IPS-18a (cell line): Measurements from ENCODE around the gene SETD3.

Source experiments
- H3K27ac ChIP-seq: one replicate; pipeline ENCODE4 v1.5.1; 2013; ENCODE audit warnings: low read length
- H3K27me3 ChIP-seq: one replicate; pipeline ENCODE4 v1.6.1; 2013; ENCODE audit warnings: mild to moderate bottlenecking, low read length; ENCODE audit not compliant: control insufficient read depth, insufficient read depth
- H3K36me3 ChIP-seq: one replicate; pipeline ENCODE4 v1.6.1; 2013; ENCODE audit warnings: low read depth, low read length; ENCODE audit not compliant: control insufficient read depth
- H3K4me1 ChIP-seq: one replicate; pipeline ENCODE4 v1.6.1; 2013; ENCODE audit warnings: low read depth, low read length; ENCODE audit not compliant: control insufficient read depth
- H3K4me3 ChIP-seq: one replicate; pipeline ENCODE4 v1.5.1; 2013; ENCODE audit warnings: low read length
- H3K9ac ChIP-seq: one replicate; pipeline ENCODE4 v1.6.1; 2013; ENCODE audit warnings: mild to moderate bottlenecking, low read length, moderate library complexity
- H3K9me3 ChIP-seq: one replicate; pipeline ENCODE4 v1.6.1; 2013; ENCODE audit warnings: low read depth, low read length; ENCODE audit not compliant: control insufficient read depth

The SETD3 gene

DNA sequence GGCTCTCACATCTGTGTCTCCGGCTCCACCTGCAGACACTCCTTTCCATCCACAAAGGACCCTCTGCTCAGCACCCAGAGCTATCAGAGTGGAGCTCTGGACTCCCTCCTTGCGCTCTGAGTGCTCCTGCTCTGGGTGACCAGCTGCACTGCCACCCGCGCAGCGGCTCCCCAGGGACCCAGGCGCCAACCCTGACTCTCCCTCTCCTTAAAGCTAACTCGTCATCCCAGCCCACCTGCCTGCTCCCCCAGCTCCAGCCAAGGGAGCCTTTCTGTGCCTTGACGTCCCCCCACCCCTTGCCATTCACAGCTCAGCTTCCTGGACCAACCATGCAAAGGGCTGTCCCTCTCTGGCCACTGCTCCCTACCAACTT is 99.0 kb downstream of the SETD3 start:
- H3K36me3 ChIP-seq = no peaks in the 10 kb centered on the region
- H3K27me3 ChIP-seq = no peaks in the 10 kb centered on the region
- peaks cover 9% of the 10 kb centered on the region for H3K4me1 ChIP-seq
- no peak overlapping the region for H3K9ac ChIP-seq
- no peak overlapping the region for H3K27ac ChIP-seq
- no peaks in the 10 kb centered on the region for H3K9me3 ChIP-seq
- H3K4me3 ChIP-seq = no peak overlapping the region

- Histone ChIP-seq H3K27ac (no peak overlapping the region), H3K9me3 (no peaks in the 10 kb centered on the region), H3K27me3 (no peaks in the 10 kb centered on the region), H3K36me3 (no peaks in the 10 kb centered on the region), H3K4me1 (peaks cover 9% of the 10 kb centered on the region), H3K4me3 (no peak overlapping the region), H3K9ac (no peak overlapping the region)
These were observed 99.5 kb downstream of the SETD3 start for GRCh38 chr14:99380991-99381687.

DNA sequence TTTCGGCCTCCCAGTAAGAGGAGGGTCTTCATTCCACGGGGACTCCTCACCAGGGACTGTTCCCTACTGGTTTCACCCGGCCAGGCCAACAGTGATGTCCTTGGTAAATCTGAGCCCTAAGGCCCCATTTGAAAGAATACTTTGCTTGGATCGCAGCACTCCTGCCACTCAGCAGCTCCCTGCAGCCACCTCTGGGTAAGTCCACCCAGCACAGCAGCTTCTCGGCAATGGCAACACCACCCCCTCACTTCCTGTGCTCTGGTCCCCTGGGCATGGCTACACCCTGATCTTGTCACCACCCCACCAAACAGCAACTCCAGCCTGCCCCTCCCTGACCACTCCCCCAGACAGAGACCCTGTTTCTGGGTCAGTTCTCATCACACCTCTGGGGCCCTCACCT is 100.3 kb downstream of the SETD3 start:
- Histone ChIP-seq H3K36me3 (no peaks in the 10 kb centered on the region), H3K9ac (no peak overlapping the region), H3K9me3 (no peaks in the 10 kb centered on the region), H3K4me3 (no peak overlapping the region), H3K27me3 (no peaks in the 10 kb centered on the region), H3K27ac (no peak overlapping the region), H3K4me1 (peaks cover 9% of the 10 kb centered on the region)

GRCh38 chr14:99378782-99379214 is 101.9 kb downstream of the SETD3 start:
- H3K36me3 ChIP-seq = no peaks in the 10 kb centered on the region
- H3K9me3 ChIP-seq = no peaks in the 10 kb centered on the region
- H3K4me1 ChIP-seq = peaks cover 3% of the 10 kb centered on the region
- no peak overlapping the region for H3K9ac ChIP-seq
- H3K27me3 ChIP-seq = no peaks in the 10 kb centered on the region
- H3K4me3 ChIP-seq = no peak overlapping the region
- H3K27ac ChIP-seq = no peak overlapping the region

DNA sequence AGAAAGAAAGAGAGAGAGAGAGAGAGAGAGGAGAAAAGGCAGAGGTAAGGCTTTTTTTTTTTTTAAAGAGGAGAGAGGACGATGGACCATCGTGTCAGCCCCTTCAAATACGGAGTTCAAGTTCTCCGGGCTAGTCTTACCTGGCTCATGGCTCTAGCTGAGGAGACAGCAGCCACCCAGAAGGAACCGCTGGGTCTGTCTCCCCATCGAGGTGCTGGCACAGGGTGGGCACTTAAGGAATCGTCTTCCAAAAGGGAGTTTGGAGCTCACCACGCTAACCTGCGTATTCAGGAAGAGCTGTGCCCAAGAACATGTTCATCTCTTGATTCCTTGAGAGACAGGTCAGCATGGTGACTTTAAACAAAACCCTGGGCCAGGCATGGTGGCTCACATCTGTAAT is 102.7 kb downstream of the SETD3 start:
- H3K4me3 ChIP-seq = no peak overlapping the region
- no peak overlapping the region for H3K27ac ChIP-seq
- H3K4me1 ChIP-seq = no peaks in the 10 kb centered on the region

GRCh38 chr14:99374964-99375363 is 105.7 kb downstream of the SETD3 start:
- H3K4me1 ChIP-seq = no peaks in the 10 kb centered on the region
- H3K4me3 ChIP-seq = no peak overlapping the region
- no peak overlapping the region for H3K9ac ChIP-seq
- no peaks in the 10 kb centered on the region for H3K36me3 ChIP-seq
- H3K9me3 ChIP-seq = no peaks in the 10 kb centered on the region
- no peaks in the 10 kb centered on the region for H3K27me3 ChIP-seq
- H3K27ac ChIP-seq = no peak overlapping the region

More for the DNA sequence above, 102.7 kb downstream of the SETD3 start:
- Histone ChIP-seq H3K9me3 (no peaks in the 10 kb centered on the region), H3K27me3 (no peaks in the 10 kb centered on the region), H3K9ac (no peak overlapping the region), H3K36me3 (no peaks in the 10 kb centered on the region)

- peaks cover 14% of the 10 kb centered on the region for H3K4me1 ChIP-seq
- H3K4me3 ChIP-seq = no peak overlapping the region
- no peaks in the 10 kb centered on the region for H3K9me3 ChIP-seq
- no peaks in the 10 kb centered on the region for H3K27me3 ChIP-seq
- H3K27ac ChIP-seq = no peak overlapping the region
- H3K9ac ChIP-seq = no peak overlapping the region
- no peaks in the 10 kb centered on the region for H3K36me3 ChIP-seq
These were observed 116.9 kb downstream of the SETD3 start for GRCh38 chr14:99363616-99364290.

DNA sequence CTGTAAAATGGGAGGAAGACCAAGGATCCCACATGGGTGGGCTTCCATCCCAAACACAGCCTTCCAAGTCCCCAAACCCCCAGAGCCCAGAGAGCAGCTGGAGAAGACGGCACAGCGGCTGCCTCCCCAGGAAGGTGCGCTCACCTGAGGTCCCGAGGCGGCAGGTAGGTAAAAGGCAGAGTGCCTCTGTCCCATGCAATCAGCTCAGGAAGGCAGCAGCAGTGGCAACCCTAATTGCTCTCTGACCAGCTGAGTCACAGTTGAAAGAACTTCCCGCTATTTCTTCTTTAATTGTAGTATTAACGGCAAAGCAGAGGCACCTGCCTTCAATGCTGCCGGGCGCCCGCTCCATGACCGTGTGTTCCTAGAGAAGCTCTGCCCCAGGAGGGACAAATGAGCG is 117.6 kb downstream of the SETD3 start:
- H3K4me3 ChIP-seq = no peak overlapping the region
- no peak overlapping the region for H3K9ac ChIP-seq
- H3K27me3 ChIP-seq = no peaks in the 10 kb centered on the region
- no peak overlapping the region for H3K27ac ChIP-seq
- peaks cover 14% of the 10 kb centered on the region for H3K4me1 ChIP-seq
- H3K9me3 ChIP-seq = no peaks in the 10 kb centered on the region
- H3K36me3 ChIP-seq = no peaks in the 10 kb centered on the region

DNA sequence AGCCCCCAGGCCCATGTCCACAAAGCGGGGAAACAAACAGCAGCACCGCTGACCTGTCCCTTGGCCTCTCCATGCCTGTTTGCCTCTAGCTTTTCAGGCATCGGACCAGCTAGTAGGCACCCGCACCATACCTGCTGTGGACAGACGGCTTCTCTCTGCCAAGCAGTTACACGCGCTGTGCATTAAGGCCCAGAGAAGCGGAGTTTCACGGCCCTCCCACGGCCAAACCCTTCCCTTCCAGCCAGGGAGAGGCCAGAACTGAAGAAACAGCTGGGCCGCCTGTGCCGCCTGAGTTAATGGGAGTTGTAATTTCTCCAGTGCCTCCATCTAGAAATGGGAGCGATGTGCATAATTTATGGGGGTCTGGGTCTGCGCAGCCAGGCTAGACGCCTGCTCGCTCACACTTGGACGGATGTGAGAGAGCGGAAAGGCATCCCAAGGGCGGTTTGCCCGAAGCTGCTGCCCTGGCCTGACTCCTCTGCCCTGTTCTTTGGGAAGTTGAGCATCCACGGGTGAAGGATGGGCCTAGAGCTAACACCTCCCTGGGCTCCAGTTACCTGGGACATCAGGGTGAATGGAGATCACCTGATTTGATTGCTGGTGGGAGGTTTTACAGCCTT is 119.0 kb downstream of the SETD3 start:
- no peaks in the 10 kb centered on the region for H3K27me3 ChIP-seq
- H3K4me1 ChIP-seq = peaks cover 14% of the 10 kb centered on the region
- no peaks in the 10 kb centered on the region for H3K9me3 ChIP-seq
- no peak overlapping the region for H3K4me3 ChIP-seq
- H3K36me3 ChIP-seq = no peaks in the 10 kb centered on the region
- no peak overlapping the region for H3K9ac ChIP-seq
- no peak overlapping the region for H3K27ac ChIP-seq

- H3K9ac ChIP-seq = no peak overlapping the region
These were observed 119.7 kb downstream of the SETD3 start for GRCh38 chr14:99360774-99361595.

GRCh38 chr14:99359906-99360305 is 120.8 kb downstream of the SETD3 start:
- H3K4me1 ChIP-seq = peaks cover 14% of the 10 kb centered on the region
- no peaks in the 10 kb centered on the region for H3K27me3 ChIP-seq
- H3K4me3 ChIP-seq = no peak overlapping the region

More at GRCh38 chr14:99360774-99361595, 119.7 kb downstream of the SETD3 start:
- Histone ChIP-seq H3K27me3 (no peaks in the 10 kb centered on the region), H3K36me3 (no peaks in the 10 kb centered on the region), H3K4me1 (peaks cover 14% of the 10 kb centered on the region), H3K27ac (no peak overlapping the region), H3K4me3 (no peak overlapping the region), H3K9me3 (no peaks in the 10 kb centered on the region)

More at GRCh38 chr14:99359906-99360305, 120.8 kb downstream of the SETD3 start:
- H3K9me3 ChIP-seq = no peaks in the 10 kb centered on the region
- no peak overlapping the region for H3K27ac ChIP-seq
- H3K36me3 ChIP-seq = no peaks in the 10 kb centered on the region
- H3K9ac ChIP-seq = no peak overlapping the region
